SK-N-SH (cell line): ENCODE results near the gene GAGE10.

ENCODE experiments used
- CTCF ChIP-seq: fragments of 200-600 bp; sonication (generic); IDR thresholded peaks from 2 replicates; pipeline ENCODE4 v1.6.1; 2017; ENCODE audit warnings: antibody characterized with exemption, mild to moderate bottlenecking, moderate library complexity
- EZH2phosphoT487 ChIP-seq: fragments of 200-600 bp; sonication (generic); IDR thresholded peaks from 2 replicates; pipeline ENCODE4 v1.6.1; 2017; ENCODE audit warnings: low read depth, mixed run types, mild to moderate bottlenecking, antibody characterized with exemption, moderate library complexity, borderline replicate concordance
- MAX ChIP-seq: IDR thresholded peaks from 2 replicates; pipeline ENCODE4 v1.4.0; 2012; ENCODE audit warnings: low read depth
- POLR2AphosphoS5 ChIP-seq: IDR thresholded peaks from 2 replicates; pipeline ENCODE4 v1.6.1; 2012; ENCODE audit warnings: low read depth, low read length
- SMC3 ChIP-seq: IDR thresholded peaks from 2 replicates; pipeline ENCODE4 v1.6.1; 2012; ENCODE audit warnings: low read depth, low read length, improper control_type of control experiment
- USF2 ChIP-seq: fragments of 150-350 bp; IDR thresholded peaks from 2 replicates; pipeline ENCODE4 v1.6.1; 2017; ENCODE audit warnings: antibody characterized with exemption, low read length, low read depth, borderline replicate concordance
- YY1 ChIP-seq: IDR thresholded peaks from 2 replicates; pipeline ENCODE4 v1.4.0; 2012; ENCODE audit warnings: low read depth, mild to moderate bottlenecking

- TF ChIP-seq USF2: no peak
- TF ChIP-seq MAX: no peak
- no peak for TF ChIP-seq CTCF
- TF ChIP-seq YY1: no peak
- no peak for TF ChIP-seq EZH2phosphoT487
- TF ChIP-seq SMC3: no peak
- TF ChIP-seq POLR2AphosphoS5: no peak
Observed at GRCh38 chrX:49254639-49255038, 48.8 kb upstream of the GAGE10 start.
